Dermis blood vessel endothelial cell (primary cell): Measurements from ENCODE around the gene EVPL. TPM values are rescaled to one million over a fixed set of nuclear protein-coding genes. Genes with fewer than 3 reads are reported as not detected.
"Not testable (repeated sequence)": the region's sequence is repeated elsewhere in the genome, so short reads cannot be mapped to it uniquely, and the experiment has no call there.

Experiments
- DNase-seq: peaks from one replicate; pipeline ENCODE4 v3.0.0; 2010
- total RNA-seq: library from RNA; depleted of rRNA; stranded (reverse); fragments of >200 nt; gene quantifications from 2 replicates; pipeline ENCODE4 v1.2.3, GENCODE V29; 2014

The EVPL gene
- total RNA-seq, 1 donor from 2014 or later = under 0.01 TPM

DNA sequence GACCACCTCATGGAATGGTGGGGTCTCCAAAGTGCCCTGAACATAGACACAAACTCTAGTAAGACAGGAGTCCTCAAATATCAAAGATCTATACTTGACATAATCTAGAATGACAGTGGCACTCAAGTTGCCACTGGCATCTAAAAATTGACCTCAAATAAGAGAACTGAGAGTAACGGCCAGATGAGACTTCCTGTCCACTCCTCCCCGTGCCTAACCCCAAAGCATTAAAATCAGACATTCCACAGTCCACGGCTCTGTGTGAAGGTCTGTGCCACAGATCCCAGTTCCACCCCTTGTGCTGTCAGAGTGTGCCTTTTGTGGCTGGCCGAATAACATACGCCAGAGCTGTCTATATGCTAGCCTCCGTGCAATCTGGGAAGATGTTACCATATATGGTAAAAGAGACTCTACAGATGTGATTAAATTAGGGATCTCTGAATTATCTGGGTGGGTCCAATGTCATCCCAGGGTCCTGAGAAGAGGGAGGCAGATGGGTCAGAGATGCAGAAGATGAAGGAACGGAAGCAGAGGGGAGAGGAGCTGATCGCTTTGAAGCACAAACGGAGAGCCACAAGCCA lies 21.0 kb upstream of the EVPL start:
- DNase-seq = no peak

DNA sequence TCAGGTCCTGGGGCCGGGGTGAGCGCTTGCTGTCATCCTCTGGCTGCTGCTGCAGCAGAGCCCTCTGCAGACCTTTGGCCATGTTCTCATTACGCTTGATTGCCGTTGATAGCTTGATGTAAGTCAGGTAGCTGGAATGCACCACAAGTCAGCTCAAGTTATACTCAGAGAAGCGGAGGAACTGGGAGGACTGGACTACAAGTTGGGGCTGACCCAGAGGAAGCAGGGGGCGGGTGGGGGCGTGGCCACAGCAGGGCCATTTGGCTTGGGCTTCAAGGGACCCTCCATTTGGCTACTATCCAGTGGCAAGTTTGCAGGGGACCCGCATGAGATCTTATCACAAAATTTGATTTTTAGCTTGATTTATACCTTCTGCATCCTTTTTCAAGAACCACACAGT lies 19.0 kb upstream of the EVPL start:
- DNase-seq = no peak

DNA sequence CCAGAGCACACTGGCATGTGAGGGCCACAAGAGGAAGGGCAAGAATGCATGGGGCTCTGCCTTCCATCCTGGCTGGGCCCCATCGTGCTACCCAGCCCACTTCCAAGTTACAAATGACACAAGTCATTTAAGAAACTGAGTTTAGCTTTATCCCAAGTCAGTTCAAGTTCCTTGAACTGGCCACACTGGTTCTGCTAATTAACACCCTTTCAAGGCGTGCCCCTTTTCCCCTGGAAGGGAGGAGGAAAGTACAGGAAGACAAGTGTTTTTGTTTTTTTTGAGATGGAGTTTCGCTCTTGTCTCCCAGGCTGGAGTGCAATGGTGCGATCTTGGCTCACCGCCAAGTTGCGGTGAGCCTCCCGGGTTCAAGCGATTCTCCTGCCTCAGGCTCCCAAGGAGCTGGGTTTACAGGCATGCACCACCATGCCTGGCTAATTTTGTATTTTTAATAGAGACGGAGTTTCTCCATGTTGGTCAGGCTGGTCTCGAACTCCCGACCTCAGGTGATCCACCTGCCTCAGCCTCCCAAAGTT lies 17.4 kb upstream of the EVPL start:
- not testable (repeated sequence) for DNase-seq

- DNase-seq = not testable (repeated sequence)
Measured at GRCh38 chr17:76042868-76043267, 15.8 kb upstream of the EVPL start.

- no peak for DNase-seq
Measured at GRCh38 chr17:76040376-76040775, 13.3 kb upstream of the EVPL start.

DNA sequence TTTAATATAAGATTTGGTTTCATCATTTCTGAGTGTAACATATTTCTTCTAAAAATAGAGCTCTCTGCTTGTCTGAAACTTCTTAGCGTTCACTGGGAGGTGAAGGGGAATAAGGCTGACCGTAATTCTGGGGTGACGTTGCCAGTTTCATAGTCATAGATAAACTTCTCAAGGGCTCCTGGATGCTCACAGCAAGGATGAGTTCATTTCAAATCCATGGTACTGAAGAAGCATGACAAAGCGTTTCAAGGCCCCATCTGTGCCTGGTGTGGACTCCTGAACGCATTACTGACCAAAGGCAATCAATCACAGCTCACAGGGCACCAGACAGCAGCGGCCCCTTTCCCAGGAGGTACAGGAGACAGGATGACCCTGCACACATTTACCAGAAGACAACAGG lies 12.0 kb upstream of the EVPL start:
- DNase-seq = no peak

GRCh38 chr17:76038050-76038449 lies 10.9 kb upstream of the EVPL start:
- DNase-seq = no peak

GRCh38 chr17:76036497-76037261 lies 9.6 kb upstream of the EVPL start:
- no peak for DNase-seq

DNA sequence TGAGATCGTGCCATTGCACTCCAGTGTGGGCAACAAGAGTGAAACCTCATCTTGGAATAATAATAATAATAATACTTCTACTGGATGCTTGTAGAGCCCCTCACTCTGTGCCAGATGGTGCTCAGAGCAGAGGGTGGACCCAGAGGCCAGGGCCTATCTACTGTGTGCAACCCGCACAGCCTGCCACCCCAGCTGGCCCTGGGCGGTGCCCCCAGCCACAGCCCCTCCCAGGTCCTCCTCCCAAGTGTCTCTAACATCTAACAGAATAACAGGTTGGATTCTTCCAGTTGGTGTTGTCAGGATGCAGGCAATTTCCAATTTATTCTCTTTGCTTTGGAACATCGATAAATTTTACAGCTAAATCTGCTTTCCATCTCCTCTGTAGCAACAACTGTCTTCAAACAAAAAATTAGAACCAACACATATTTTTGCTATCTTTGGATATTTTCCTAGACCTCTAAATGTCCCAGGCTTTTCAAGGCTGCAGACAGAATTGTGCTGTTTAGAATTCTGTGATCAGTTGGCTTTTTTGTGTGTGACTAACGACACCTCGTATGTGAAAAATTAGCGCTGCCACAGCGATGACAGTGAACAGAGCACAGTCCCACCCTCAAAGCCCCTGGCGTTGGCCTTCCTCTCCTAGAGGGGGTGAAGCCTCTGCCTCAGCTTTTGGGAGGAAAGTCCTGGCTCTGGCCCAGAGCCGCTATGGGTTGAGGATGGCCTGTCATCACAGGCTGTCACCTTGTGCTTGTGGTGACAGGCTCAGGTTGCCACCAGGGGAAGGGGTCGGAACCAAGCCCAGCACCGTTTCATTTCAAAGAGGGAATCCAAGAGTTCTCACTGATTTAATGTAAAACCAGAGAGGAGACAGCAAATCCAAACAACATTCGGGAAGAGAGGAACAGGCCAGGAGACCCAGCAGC lies 7.6 kb upstream of the EVPL start:
- no peak for DNase-seq

GRCh38 chr17:76033139-76033538 lies 6.0 kb upstream of the EVPL start:
- DNase-seq = no peak

DNA sequence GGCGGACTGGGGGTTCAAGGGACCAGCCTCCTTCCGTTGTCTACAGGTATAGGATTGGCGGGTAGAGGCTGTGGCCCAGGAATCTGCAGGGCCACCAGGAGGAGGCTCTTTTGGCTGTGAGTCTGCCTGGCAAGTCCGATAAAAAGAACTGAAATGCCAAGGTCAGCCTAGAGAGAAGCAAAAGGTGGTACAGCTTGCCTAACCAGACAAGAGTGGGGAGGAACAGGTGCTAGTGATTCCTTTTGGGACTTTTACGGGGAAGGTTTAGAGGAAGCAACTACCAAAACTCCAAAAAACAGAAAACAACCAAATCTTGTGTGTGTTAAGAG lies 5.6 kb upstream of the EVPL start:
- no peak for DNase-seq

- peak; percentile 43 for DNase-seq
Measured at GRCh38 chr17:76032073-76032779, 5.1 kb upstream of the EVPL start.

- DNase-seq = no peak
Measured at GRCh38 chr17:76026714-76027158, 370 bp downstream of the EVPL start.

DNA sequence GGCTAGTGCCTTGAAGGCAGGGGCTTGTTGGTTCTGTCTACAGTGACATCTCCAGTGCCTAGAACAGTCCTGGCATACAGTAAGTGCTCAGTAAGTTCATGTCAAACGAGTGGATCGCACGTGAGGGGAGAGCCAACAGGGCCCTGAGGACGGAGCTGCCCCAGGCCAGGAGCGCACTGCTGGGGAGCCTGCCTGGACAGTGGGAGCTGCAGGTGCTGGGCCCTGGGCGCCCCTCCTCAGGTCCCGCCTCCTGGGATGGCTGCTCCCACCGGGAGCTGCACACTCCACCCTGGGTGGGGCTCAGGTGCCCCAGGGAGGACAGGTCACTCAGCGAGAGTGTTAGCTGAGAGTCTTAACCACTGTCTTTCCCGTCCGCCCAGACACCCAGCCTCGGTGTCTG lies 1.8 kb downstream of the EVPL start:
- DNase-seq = no peak

DNA sequence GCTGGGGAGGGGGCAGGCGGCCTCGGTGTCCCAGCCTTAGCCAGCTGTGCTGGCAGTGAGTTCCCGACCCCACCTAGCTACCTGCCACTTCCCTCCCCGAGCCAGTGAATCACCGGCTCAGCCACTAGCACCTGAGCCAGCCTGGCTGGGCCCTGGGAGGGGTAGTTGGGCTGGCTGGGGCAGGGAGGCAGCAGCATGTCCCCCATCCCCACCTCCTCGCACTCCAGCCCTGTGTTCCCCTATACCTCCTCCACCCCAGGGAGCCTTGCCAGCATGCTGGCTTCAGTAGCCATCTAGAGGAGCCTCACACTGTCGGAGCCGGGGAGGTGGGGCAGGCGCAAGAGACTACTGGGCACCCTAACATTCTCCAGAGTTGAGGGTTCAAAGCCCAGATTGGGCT lies 2.8 kb downstream of the EVPL start:
- no peak for DNase-seq

- no peak for DNase-seq
Measured at GRCh38 chr17:76023900-76024237, 3.2 kb downstream of the EVPL start.

GRCh38 chr17:76022973-76023899 lies 3.9 kb downstream of the EVPL start:
- DNase-seq = no peak

GRCh38 chr17:76022285-76022684 lies 4.8 kb downstream of the EVPL start:
- DNase-seq = no peak

DNA sequence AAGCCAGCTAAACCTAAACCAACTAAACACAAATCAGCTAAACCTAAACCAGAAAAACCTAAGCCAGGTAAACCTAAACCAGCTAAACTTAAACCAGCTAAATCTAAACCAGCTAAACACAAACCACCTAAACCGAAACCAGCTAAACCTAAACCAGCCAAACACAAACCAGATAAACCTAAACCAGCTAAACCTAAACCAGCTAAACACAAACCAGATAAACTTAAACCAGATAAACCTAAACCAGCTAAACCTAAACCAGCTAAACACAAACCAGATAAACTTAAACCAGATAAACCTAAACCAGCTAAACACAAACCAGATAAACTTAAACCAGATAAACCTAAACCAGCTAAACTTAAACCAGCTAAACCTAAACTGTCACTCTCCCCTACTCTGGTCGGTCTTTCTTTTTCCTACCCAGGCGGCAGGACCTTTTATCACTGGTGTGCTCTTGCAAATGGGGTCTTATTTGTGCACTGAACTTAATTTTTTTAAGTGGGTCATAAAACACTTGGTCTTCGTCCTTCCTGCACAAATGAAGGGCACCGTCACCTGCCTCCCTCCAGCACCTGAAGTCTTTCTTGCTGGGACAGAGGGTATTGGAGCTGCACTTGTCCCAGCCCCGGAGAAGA lies 7.2 kb downstream of the EVPL start:
- DNase-seq = no peak

DNA sequence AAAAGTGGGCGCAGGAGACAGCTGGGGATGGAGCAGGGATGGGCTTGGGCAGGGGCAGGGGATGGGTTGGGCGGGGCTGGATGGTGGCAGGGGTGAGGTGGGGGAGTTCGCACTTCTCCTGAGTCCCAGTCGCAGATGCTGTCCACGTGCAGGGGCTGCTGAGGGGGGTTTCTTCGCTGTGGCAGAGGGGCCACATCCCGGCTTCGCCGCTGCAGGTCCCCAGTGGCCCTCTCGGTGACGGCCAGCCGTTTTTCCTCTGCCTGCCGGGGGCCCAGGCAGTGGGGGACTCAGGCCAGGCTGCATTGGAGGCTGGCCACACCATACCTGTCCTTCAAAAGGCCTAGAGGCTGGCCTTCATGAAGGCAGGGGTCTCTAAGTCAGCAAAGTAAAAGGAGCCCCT lies 8.3 kb downstream of the EVPL start:
- DNase-seq = no peak

DNA sequence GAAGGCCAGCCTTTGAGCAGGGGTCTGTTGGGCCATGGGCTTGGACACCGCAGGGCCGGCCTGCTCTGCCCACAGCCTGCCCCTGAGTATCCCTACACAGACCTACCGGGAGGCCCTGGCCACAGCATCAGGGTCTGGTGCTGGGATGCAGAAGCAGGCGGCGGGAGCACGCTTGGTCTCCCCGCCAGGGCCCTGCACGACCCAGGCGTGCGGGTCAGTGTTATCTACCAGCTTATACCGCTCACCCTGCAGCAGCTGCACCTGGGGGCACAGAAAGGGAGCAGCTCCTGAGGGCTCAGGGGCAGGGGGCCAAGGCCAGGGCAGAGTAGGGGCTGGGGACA lies 8.8 kb downstream of the EVPL start:
- DNase-seq = no peak
